RWPE1 (cell line): ENCODE results near the gene COL16A1.

Experiments used
- CTCF ChIA-PET: fragments of 350-600 bp; sonication (Branson Sonifier 250); formaldehyde crosslinking; extraction: SDS; loops from one replicate; lab custom pipeline; 2021; lab: Yijun Ruan, JAX
- POLR2A ChIA-PET: fragments of 400-600 bp; formaldehyde crosslinking; extraction: SDS; loops from one replicate; lab custom pipeline; 2020; ENCODE audit warnings: antibody characterized with exemption; ENCODE audit not compliant: low non-redundant PET; lab: Yijun Ruan, JAX
- DNase-seq: peaks from one replicate; pipeline ENCODE4 v3.0.0; 2012; ENCODE audit warnings: low spot score
- H3K27ac ChIP-seq: fragments of 450-650 bp; 2 replicates; pipeline ENCODE4 v1.5.1; 2017
- TF ChIP-seq, protein P1 (sequence below): fragments of 450-650 bp; conservative IDR thresholded peaks from 2 replicates; pipeline ENCODE4 v1.5.1; 2017; ENCODE audit warnings: low read depth, mild to moderate bottlenecking

COL16A1 gene

DNA sequence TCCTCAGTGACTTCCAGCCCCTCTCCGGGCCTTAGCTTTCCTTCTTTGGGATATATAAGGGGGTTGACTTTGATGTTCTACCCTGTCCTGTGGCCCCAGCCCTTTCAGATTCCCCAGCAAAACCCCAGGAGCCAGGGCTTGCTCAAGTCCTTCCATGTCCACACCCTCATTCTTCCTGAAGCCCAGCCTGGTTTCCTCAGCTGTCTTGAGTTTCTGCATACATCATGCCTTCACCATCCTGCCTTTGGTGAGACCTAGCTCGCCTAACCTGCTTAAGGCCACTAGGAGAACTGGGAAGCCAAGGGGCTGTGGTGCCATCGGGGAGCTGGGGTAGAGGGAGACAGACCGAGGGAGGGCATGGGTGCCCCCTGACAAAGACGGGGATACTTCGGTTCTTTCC lies 42.0 kb downstream of the COL16A1 start:
- no peak for DNase-seq
- TF ChIP-seq, protein P1, sequence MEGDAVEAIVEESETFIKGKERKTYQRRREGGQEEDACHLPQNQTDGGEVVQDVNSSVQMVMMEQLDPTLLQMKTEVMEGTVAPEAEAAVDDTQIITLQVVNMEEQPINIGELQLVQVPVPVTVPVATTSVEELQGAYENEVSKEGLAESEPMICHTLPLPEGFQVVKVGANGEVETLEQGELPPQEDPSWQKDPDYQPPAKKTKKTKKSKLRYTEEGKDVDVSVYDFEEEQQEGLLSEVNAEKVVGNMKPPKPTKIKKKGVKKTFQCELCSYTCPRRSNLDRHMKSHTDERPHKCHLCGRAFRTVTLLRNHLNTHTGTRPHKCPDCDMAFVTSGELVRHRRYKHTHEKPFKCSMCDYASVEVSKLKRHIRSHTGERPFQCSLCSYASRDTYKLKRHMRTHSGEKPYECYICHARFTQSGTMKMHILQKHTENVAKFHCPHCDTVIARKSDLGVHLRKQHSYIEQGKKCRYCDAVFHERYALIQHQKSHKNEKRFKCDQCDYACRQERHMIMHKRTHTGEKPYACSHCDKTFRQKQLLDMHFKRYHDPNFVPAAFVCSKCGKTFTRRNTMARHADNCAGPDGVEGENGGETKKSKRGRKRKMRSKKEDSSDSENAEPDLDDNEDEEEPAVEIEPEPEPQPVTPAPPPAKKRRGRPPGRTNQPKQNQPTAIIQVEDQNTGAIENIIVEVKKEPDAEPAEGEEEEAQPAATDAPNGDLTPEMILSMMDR: no peak
- CTCF ChIA-PET: interaction anchor here (1.0 kb wide), 1 partner anchor 128 kb away, joined by 6 read pairs; no protein-coding TSS in a partner anchor
- peak overlapping the region; percentile 97 for H3K27ac ChIP-seq
- POLR2A ChIA-PET: no interaction called here

DNA sequence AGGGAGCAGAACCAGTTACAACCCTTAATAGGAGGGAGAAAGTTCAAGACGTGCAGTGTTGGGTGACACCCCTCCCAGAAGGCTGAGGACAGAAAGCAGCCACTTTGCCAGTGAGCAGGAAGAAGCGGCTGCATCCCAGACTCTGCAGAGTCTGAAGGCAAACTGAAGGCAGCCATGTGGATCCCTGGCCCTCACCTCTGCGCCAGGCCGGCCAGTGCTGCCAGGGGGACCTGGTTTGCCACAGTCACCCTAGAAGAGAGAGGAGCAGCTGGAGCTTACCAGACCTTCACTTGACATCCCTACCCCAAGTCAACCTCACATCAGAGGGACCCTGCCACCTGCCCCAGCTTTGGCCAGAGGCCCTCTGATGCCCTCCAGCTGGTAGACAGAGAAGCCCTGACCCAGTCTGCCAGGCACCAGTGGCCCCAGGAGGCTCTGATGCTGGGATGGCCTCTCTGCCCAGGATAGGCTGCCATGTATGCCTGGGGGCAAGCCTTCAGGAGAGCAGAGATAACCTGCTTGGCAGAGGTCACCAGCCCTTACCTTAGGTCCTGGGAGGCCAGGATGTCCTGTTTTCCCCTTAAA lies 42.9 kb downstream of the COL16A1 start:
- H3K27ac ChIP-seq: peak overlapping the region; percentile 97
- TF ChIP-seq, protein P1: no peak
- ChIA-PET CTCF (interaction anchor here (1.0 kb wide), 1 partner anchor 128 kb away, joined by 6 read pairs; no protein-coding TSS in a partner anchor), POLR2A (no interaction called here)
- DNase-seq: no peak

DNA sequence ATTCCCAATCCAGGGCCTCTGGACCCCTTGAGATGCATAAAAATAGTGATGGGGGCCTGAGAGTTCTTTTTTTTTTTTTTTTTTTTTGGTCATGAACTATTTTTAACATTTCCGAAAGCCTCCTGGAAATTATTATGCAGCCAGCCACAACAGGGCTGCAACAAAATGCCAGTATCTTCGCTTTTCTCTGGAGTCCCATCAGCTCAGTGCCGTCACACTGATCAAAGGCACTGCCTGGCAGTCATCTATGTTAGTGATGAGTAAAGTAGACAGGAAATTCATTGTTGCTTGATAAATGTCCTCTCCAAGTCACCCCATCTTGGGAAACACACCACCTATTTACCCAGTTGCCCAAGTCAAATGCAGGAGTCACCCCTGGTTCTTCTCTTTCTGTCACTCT lies 43.9 kb downstream of the COL16A1 start:
- CTCF ChIA-PET: interaction anchor here (2.3 kb wide), 1 partner anchor 10 kb away, joined by 5 read pairs; no protein-coding TSS in a partner anchor
- no peak for DNase-seq
- TF ChIP-seq, protein P1: no peak
- peak overlapping the region; percentile 97; the same call in 1 of the 2 replicates for H3K27ac ChIP-seq
- POLR2A ChIA-PET: no interaction called here

DNA sequence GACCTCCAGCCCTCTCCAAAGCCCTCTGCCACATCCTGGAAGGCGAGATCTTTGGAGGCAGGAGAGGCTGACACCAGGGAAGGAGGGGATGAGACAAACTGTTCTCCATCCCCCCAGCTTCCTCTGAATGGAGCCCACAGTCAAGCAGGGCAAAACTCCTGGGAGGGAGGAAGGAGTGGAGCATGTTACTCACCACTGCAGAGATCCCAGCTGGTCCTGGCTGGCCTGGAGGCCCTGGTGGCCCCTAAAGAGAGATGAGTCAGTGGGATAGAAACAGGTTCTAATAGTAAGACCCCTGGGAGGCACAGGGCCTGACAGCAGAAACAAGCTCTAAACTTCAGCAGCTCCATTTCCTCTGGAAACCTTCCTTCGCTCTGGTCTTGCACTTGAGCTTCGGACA lies 45.1 kb downstream of the COL16A1 start:
- H3K27ac ChIP-seq: peak overlapping the region; percentile 40
- POLR2A ChIA-PET: no interaction called here
- CTCF ChIA-PET: interaction anchor here (1.5 to 2.3 kb wide), 2 partner anchors 11 to 57 kb away, joined by 3 to 5 read pairs; no protein-coding TSS in a partner anchor
- DNase-seq: no peak
- TF ChIP-seq, protein P1: no peak

DNA sequence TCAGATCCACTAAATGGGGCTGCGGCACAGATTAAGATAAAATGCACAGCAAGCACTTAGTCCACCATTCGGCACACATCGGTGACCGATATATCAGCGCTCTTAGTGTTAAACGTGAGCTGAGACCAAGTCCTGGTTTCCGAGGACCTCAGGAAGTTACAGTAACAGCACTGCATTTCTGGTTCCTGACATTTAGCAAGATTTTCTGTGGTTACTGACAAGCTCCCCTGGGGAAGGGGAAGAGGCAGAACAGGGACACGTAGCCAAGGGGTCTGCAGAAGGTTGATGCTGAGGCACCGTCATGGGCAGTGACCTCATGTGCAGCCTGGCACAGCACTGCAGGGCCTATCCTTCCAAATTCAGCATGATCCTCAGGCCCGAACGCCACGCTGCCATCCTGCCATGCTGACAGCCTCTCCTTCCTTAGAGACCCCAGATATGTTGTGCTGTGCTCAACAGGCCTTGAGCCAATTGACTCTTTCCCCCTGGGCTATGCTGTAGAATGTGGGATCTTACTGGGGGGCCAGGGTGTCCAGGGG lies 45.8 kb downstream of the COL16A1 start:
- POLR2A ChIA-PET: no interaction called here

More for the DNA sequence above, 45.8 kb downstream of the COL16A1 start:
- TF ChIP-seq, protein P1: no peak
- CTCF ChIA-PET: interaction anchor here (0.5 to 2.3 kb wide), 4 partner anchors 12 to 306 kb away, joined by 3 to 5 read pairs (median 3); no protein-coding TSS in a partner anchor
- peak overlapping the region; percentile 40 for H3K27ac ChIP-seq
- DNase-seq: no peak
